ENCODE measurements around the gene FMO2.

DNA sequence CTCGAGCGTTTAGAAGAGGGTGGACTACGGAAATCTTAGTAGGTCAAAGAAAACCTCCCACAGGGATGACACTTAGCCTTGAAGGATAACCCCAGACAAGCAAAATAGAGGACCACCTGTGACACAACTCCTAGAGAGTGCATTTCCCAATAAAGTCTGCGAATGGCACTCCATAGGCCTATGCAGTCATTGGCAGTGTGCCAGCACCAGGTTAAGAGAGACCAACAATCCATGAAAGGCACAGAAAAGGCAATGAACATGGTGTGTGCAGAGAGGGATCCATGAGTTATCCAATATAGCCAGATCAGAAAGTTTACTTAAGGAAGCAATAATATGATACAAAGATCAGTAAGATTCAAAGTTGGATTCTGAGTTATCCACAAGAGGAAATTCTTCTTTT lies 45.2 kb upstream of the FMO2 start:
- TF ChIP-seq, protein P1, sequence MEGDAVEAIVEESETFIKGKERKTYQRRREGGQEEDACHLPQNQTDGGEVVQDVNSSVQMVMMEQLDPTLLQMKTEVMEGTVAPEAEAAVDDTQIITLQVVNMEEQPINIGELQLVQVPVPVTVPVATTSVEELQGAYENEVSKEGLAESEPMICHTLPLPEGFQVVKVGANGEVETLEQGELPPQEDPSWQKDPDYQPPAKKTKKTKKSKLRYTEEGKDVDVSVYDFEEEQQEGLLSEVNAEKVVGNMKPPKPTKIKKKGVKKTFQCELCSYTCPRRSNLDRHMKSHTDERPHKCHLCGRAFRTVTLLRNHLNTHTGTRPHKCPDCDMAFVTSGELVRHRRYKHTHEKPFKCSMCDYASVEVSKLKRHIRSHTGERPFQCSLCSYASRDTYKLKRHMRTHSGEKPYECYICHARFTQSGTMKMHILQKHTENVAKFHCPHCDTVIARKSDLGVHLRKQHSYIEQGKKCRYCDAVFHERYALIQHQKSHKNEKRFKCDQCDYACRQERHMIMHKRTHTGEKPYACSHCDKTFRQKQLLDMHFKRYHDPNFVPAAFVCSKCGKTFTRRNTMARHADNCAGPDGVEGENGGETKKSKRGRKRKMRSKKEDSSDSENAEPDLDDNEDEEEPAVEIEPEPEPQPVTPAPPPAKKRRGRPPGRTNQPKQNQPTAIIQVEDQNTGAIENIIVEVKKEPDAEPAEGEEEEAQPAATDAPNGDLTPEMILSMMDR (IDR thresholded peaks at IDR 0.05; ENCODE audit: insufficient read depth, low read length, poor library complexity, severe bottlenecking), result no peak
- TF ChIP-seq EZH2phosphoT487 (conservative IDR thresholded peaks at IDR 0.05; ENCODE audit: low read length), result no peak

Measured in SU-DHL-6 (cell line).